C4-2B (cell line): Measurements from ENCODE around the gene SNX19.

ENCODE experiments used
- H3K27ac ChIP-seq: fragments of 450-650 bp; 2 replicates; pipeline ENCODE4 v1.5.1; 2017
- ZFX ChIP-seq: fragments of 450-650 bp; IDR thresholded peaks from 2 replicates; pipeline ENCODE4 v1.6.1; 2017
- TF ChIP-seq, protein P1 (sequence below): fragments of 450-650 bp; conservative IDR thresholded peaks from 2 replicates; pipeline ENCODE4 v1.5.1; 2017; ENCODE audit warnings: mild to moderate bottlenecking

The SNX19 gene

DNA sequence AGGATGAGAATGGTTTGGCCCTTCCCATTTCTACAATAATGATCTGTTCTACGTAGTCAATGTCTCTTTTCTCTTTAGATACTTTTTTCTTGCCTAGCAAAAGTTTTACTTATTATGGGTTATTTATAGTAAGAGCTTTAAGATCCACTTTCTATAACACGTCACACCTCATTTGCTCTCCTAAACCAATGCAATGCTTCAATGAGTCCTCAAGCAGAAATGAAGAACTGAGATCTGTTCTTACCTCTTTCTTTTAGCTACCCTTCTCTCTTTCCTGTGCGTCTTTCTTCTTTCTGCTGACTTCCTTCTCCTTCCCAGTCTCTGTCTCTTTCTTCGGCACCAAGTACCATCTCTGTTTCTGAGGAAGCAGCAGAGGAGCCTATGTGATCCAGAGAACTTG is 61.8 kb downstream of the SNX19 start:
- H3K27ac ChIP-seq: no peak overlapping the region
- no peak for TF ChIP-seq ZFX
- TF ChIP-seq, protein P1, sequence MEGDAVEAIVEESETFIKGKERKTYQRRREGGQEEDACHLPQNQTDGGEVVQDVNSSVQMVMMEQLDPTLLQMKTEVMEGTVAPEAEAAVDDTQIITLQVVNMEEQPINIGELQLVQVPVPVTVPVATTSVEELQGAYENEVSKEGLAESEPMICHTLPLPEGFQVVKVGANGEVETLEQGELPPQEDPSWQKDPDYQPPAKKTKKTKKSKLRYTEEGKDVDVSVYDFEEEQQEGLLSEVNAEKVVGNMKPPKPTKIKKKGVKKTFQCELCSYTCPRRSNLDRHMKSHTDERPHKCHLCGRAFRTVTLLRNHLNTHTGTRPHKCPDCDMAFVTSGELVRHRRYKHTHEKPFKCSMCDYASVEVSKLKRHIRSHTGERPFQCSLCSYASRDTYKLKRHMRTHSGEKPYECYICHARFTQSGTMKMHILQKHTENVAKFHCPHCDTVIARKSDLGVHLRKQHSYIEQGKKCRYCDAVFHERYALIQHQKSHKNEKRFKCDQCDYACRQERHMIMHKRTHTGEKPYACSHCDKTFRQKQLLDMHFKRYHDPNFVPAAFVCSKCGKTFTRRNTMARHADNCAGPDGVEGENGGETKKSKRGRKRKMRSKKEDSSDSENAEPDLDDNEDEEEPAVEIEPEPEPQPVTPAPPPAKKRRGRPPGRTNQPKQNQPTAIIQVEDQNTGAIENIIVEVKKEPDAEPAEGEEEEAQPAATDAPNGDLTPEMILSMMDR: no peak

DNA sequence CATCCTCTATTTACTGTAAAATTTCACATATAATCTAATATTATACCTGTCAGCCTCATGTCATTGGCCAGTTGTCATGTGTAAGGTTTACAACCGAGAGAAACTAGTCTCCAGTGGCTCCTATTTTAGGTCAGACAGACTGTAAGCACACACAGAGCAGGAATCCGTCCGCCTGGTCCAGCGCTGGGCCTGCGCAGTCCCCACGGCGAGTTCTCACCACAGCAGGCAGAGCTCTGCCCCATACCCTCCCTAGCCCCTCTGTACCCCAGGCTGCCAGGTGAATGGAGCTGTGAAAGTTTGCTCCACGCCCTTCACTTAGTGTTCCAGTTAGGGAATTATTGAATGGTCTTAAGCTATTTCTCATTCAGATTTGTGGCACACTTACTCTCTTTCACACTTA is 63.7 kb downstream of the SNX19 start:
- no peak for TF ChIP-seq ZFX
- TF ChIP-seq, protein P1: no peak
- no peak overlapping the region for H3K27ac ChIP-seq

DNA sequence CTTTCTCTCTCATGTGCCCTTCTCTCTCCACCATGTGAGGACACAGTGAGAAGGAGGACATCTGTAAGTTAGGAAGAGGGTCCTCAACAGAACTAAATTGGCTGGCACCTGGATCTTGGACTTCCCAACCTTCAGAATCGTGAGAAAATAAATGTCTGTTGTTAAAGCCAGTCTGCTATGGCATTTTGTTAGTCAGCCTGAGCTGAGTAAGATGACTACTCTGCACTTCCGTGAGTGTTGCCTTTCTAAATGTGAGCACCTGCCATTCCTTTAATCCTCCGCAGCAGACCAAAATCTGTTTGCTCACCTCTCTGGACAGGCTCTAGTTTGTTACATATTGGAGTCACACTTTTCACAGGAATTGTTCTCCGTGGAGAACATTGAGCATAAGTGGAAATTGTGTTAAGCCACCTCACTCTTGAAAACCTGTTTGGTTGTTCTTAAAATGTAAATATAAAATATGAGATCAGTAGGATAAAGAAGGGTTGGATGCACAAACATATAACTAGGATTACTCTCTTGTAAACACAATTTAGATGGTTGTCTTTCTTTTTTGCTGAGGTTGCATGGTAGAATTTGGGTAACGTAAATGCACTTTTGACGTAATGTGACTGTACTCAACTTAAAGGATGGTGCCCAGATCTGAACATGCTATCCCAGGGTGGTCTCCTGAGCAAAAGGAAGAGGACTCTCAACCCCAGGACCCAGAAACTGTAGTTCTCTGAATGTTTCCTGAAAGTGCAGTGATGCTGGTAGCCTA is 65.9 kb downstream of the SNX19 start:
- H3K27ac ChIP-seq: no peak overlapping the region
- no peak for TF ChIP-seq ZFX
- TF ChIP-seq, protein P1: no peak

DNA sequence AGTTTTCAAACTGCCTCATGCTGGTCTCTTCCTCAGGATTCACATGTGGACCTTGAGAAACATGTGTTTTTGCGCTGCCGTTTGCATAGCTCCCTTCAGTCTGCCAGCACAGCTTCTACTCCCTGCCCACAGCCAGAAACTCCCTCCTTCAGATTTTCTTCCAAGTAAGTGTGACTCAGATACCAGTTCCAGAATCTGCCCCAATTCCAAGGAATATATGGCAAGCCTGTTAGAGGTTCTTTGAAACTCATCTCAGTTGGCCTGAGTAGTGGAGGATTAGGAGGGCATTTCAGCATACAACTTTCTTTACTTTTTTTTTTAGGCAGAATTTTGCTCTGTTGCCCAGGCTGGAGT is 67.1 kb downstream of the SNX19 start:
- TF ChIP-seq ZFX: no peak
- TF ChIP-seq, protein P1: no peak
- no peak overlapping the region for H3K27ac ChIP-seq

DNA sequence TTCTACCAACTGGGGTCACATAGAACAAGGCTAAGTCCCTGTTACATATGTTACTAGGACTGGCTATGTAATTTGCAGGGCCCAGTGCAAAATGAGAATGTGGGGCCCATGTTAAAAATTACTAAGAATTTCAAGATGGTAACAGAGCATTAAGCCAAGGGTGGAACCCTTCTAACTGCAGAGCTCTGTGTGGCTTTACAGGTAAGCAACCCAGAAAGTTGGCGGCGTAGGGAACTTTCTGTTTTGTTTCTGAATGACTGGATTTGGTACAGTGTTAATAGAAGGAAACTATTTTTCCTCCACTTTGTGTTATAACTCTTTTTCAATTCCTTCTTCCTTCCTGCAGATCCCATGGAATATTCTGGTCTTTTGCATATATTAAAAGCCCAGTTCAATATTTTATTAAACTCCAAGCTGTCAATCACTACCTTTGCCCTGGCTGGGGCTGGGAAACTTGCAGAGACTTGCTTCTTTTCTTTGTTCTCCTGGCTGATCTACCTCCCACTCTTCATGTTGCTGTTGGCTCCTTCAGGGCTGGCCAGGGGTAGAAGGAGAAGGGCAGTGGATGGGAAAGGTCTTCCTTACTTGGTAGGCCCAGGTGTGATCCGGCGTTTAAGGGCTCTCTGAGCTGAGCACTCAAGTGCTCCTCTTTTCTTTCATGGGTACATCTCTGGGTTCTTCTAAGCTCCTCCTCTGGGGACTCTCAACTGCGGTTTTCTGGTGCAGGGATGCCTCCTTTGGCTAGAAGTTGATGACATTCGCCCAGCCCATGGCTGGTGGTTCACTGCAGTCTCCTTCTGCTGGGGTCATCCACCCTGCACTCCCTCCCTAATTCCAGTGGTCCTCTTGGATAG is 67.7 kb downstream of the SNX19 start:
- no peak for TF ChIP-seq ZFX
- TF ChIP-seq, protein P1: no peak
- no peak overlapping the region for H3K27ac ChIP-seq

DNA sequence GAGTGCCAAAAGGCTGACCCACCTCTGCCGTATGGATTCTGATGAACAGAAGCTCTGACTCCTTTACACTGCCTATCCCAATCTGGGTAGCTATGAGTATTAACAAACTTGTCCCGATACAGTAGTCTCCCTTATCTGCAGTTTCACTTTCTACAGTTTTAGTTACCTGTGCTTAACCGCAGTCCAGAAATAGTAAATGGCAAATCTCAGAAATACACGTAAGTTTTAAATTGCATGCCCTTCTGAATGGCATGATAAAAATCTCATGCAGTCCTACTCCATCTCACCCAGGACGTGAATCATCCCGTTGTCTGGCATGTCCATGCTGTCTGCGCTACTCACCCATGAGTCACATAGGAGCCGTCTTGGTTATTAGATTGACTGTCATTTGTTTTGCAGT is 68.8 kb downstream of the SNX19 start:
- no peak for TF ChIP-seq ZFX
- TF ChIP-seq, protein P1: no peak
- H3K27ac ChIP-seq: no peak overlapping the region

DNA sequence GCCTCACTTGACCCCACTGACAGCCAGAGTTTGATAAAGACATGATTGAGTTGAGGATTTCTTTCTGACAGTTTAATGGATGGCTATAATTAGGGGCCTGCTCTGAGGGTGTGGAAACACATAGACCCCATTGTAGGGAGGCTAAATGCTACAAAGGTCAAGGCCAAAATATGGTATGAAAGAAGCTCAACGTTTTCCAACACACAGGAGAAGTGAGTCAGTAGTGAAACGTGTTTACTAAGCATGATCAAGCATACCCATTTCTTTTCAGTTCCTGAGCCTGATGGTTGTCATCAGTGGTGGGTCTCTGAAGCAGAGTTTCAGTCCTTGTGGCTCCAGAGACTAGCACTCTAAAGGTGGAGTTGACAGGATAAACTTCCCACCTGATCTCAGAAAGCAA is 69.7 kb downstream of the SNX19 start:
- no peak overlapping the region for H3K27ac ChIP-seq
- TF ChIP-seq ZFX: no peak
- TF ChIP-seq, protein P1: no peak
